Immature natural killer cell (primary cell): ENCODE data around the gene ABCG1. TPM values are rescaled to one million over a fixed set of nuclear protein-coding genes. Genes with fewer than 3 reads are reported as not detected.

Experiments
- DNase-seq, 3 donors: peaks; one replicate each; pipeline ENCODE4 v3.0.0; 2022; ENCODE audit warnings: mixed read lengths in 1 of 3
- H3K27ac Mint-ChIP-seq, 6 donors: one replicate each; pipeline ENCODE4 v1.8.0; 2020; ENCODE audit warnings: mixed read lengths in 6 of 6, mild to moderate bottlenecking in 5 of 6, inconsistent platforms in 4 of 6, moderate library complexity in 3 of 6
- H3K27me3 Mint-ChIP-seq, 3 donors: one replicate each; pipeline ENCODE4 v1.8.0; 2020 to 2021; ENCODE audit warnings: low read depth in 3 of 3, mild to moderate bottlenecking in 3 of 3, mixed read lengths in 3 of 3, moderate library complexity in 3 of 3, inconsistent platforms in 1 of 3
- H3K36me3 Mint-ChIP-seq, 3 donors: one replicate each; pipeline ENCODE4 v1.8.0; 2020; ENCODE audit warnings: mixed read lengths in 3 of 3, inconsistent platforms in 2 of 3, mild to moderate bottlenecking in 2 of 3
- H3K4me1 Mint-ChIP-seq, 2 donors: one replicate each; pipeline ENCODE4 v1.8.0; 2020; ENCODE audit warnings: inconsistent platforms in 2 of 2, mild to moderate bottlenecking in 2 of 2, mixed read lengths in 2 of 2, moderate library complexity in 1 of 2
- H3K4me3 Mint-ChIP-seq, 5 donors: one replicate each; pipeline ENCODE4 v1.8.0; 2020; ENCODE audit warnings: mild to moderate bottlenecking in 5 of 5, mixed read lengths in 5 of 5, inconsistent platforms in 3 of 5, moderate library complexity in 3 of 5
- H3K9me3 Mint-ChIP-seq, 6 donors: one replicate each; pipeline ENCODE4 v1.8.0; 2020; ENCODE audit warnings: mild to moderate bottlenecking in 6 of 6, mixed read lengths in 6 of 6, inconsistent platforms in 4 of 6, moderate library complexity in 3 of 6
- polyA plus RNA-seq, 3 donors: library from polyadenylated mRNA; unstranded; fragments of 300-500 nt; fragmentation: Illumina TruSeq; gene quantifications; one replicate each; pipeline ENCODE4 v1.2.3, GENCODE V29; 2021

The ABCG1 gene
- polyA plus RNA-seq, 3 donors from 2014 or later = 4.3 to 10.9 (median 8.2) TPM

- DNase-seq = peak; percentile 84 to 86 (median 86)
- Mint-ChIP-seq H3K4me1 (peaks cover 82 to 91% of the 10 kb centered on the region in 2 donors), H3K4me3 (peak overlapping the region; percentile 69 to 84 (median 82)), H3K9me3 (no peaks in the 10 kb centered on the region), H3K27ac (peak overlapping the region; percentile 68 to 97 (median 93)), H3K27me3 (peaks cover 12 to 33% (median 17%) of the 10 kb centered on the region in 3 donors), H3K36me3 (no peaks in the 10 kb centered on the region)
These were observed 15.7 kb downstream of the ABCG1 start for GRCh38 chr21:42234464-42235241.

GRCh38 chr21:42235593-42235992 lies 16.7 kb downstream of the ABCG1 start:
- no peak for DNase-seq
- peaks cover 74 to 85% of the 10 kb centered on the region in 2 donors for H3K4me1 Mint-ChIP-seq
- H3K9me3 Mint-ChIP-seq = no peaks in the 10 kb centered on the region
- H3K27ac Mint-ChIP-seq = peak overlapping the region; percentile 48 to 97 (median 88)
- peak overlapping the region; percentile 48 to 82 (median 81) for H3K4me3 Mint-ChIP-seq
- H3K36me3 Mint-ChIP-seq = no peaks in the 10 kb centered on the region
- H3K27me3 Mint-ChIP-seq = peaks cover 12 to 28% (median 17%) of the 10 kb centered on the region in 3 donors

DNA sequence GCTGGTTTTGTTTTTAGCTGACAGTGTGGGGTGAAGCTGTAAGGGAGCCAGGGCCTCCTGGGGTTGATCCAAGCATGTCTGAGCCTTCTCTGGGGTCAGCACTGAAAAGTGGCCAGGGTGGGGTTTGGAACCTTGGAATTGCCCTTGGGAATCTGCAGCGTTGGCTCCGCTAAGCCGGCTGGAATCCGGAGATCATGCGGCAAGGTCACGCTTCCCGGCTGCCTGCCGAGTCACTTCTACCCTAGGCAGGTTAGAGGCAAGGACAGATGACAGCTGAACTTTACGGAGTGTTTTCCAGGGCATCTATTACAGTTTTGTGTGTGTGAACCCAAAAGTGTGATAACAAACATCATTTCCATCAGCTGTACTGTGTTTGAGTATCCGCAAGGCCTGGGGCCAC lies 17.1 kb downstream of the ABCG1 start:
- Mint-ChIP-seq H3K27me3 (peaks cover 12 to 28% (median 16%) of the 10 kb centered on the region in 3 donors), H3K4me3 (peak overlapping the region; percentile 48 to 82 (median 81)), H3K4me1 (peaks cover 74 to 82% of the 10 kb centered on the region in 2 donors), H3K9me3 (no peaks in the 10 kb centered on the region), H3K36me3 (no peaks in the 10 kb centered on the region), H3K27ac (peak overlapping the region in 5 of 6 donors; percentile 84 to 97 (median 87))
- no peak for DNase-seq

DNA sequence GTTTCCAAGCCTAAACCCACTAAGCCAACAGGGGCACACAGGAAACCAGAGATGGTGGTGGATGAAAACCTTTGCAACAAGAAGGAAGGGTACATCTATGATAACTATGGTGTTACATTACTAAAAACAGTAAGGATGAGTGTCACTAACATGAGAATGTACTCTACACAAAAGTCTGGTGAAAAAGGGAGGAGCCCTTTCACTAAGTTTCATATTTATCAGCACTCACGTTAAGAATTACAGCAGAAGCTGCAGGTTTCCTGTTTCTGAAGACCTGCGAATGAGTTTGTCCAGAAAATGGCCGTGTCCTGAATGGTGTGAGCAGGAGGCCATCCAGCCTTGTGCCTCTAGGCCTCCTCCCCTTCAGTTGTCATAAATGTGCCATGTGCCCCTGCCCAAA lies 17.8 kb downstream of the ABCG1 start:
- DNase-seq = peak; percentile 26 to 42 (median 37)
- Mint-ChIP-seq H3K4me3 (peak overlapping the region; percentile 48 to 82 (median 81)), H3K36me3 (no peaks in the 10 kb centered on the region), H3K4me1 (peaks cover 74 to 76% of the 10 kb centered on the region in 2 donors), H3K9me3 (no peaks in the 10 kb centered on the region), H3K27ac (peak overlapping the region; percentile 67 to 97 (median 86)), H3K27me3 (peaks cover 12 to 28% (median 15%) of the 10 kb centered on the region in 3 donors)

- Mint-ChIP-seq H3K36me3 (no peaks in the 10 kb centered on the region), H3K27me3 (peaks cover 12 to 28% (median 15%) of the 10 kb centered on the region in 3 donors), H3K4me3 (peak overlapping the region; percentile 48 to 82 (median 81)), H3K9me3 (no peaks in the 10 kb centered on the region), H3K4me1 (peaks cover 71 to 74% of the 10 kb centered on the region in 2 donors), H3K27ac (peak overlapping the region in 5 of 6 donors; percentile 84 to 97 (median 86))
- DNase-seq = no peak
These were observed 18.2 kb downstream of the ABCG1 start for GRCh38 chr21:42237161-42237560.

DNA sequence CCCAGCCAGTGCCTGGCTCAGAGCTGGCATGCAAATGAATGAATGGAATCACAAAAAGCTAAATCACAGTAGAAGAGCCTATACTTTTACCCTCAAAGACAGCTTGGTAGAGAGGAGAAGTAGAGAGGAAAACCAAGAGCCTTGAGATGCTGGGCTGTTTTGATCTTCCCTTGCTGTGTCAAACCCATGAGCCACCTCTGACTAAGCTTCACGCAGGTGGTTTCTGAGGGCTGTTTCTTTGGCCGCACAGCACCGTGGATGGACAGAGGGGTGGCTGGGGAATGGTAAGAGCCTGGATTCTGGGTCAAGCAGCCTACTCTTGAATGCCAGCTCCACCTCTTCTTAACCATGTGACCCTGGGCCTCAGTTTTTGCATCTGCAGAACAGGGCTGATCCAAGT lies 18.6 kb downstream of the ABCG1 start:
- peaks cover 14 to 32% (median 15%) of the 10 kb centered on the region in 3 donors for H3K27me3 Mint-ChIP-seq
- no peaks in the 10 kb centered on the region for H3K9me3 Mint-ChIP-seq
- peaks cover 67 to 70% of the 10 kb centered on the region in 2 donors for H3K4me1 Mint-ChIP-seq
- no peaks in the 10 kb centered on the region for H3K36me3 Mint-ChIP-seq
- peak; percentile 44 to 54 (median 47) for DNase-seq
- peak overlapping the region; percentile 36 to 82 (median 81) for H3K4me3 Mint-ChIP-seq
- H3K27ac Mint-ChIP-seq = peak overlapping the region; percentile 71 to 97 (median 87)

- DNase-seq = peak; percentile 65 to 70 (median 67)
- Mint-ChIP-seq H3K4me1 (peaks cover 59 to 62% of the 10 kb centered on the region in 2 donors), H3K4me3 (peak overlapping the region; percentile 48 to 82 (median 81)), H3K27ac (peak overlapping the region; percentile 71 to 97 (median 86)), H3K27me3 (peaks cover 14 to 29% (median 15%) of the 10 kb centered on the region in 3 donors), H3K36me3 (no peaks in the 10 kb centered on the region), H3K9me3 (no peaks in the 10 kb centered on the region)
These were observed 19.4 kb downstream of the ABCG1 start for GRCh38 chr21:42238185-42238934.

DNA sequence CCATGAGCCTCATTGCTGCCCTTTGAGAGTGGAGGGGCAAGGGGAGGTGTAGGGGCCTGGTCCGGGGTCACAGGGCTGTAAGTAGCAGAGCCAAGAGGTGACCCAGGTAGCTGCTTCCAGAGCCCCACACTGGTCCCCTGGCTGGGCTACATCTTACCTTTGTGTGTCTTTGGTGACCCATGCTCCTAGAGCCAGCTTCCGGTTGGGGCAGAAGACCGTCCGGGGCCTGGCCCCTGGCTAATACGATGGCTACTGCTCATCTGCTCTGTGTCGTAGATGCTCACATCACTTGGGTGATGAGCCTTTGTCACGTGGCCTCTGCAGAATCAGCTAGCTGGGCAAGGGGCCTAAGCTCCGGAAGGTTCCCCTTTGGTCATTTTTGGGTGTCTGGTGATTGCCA lies 20.6 kb downstream of the ABCG1 start:
- H3K36me3 Mint-ChIP-seq = no peaks in the 10 kb centered on the region
- peaks cover 6 to 20% (median 12%) of the 10 kb centered on the region in 3 donors for H3K27me3 Mint-ChIP-seq
- H3K4me1 Mint-ChIP-seq = peaks cover 47 to 50% of the 10 kb centered on the region in 2 donors
- DNase-seq = no peak
- H3K9me3 Mint-ChIP-seq = no peaks in the 10 kb centered on the region
- H3K27ac Mint-ChIP-seq = peak overlapping the region in 1 of 6 donors; percentile 30
- no peak overlapping the region for H3K4me3 Mint-ChIP-seq

GRCh38 chr21:42239973-42240372 lies 21.0 kb downstream of the ABCG1 start:
- no peak overlapping the region for H3K4me3 Mint-ChIP-seq
- H3K27ac Mint-ChIP-seq = peak overlapping the region in 2 of 6 donors; percentile 30 to 51
- H3K27me3 Mint-ChIP-seq = peaks cover 6 to 18% (median 11%) of the 10 kb centered on the region in 3 donors
- H3K9me3 Mint-ChIP-seq = no peaks in the 10 kb centered on the region
- no peak for DNase-seq
- no peaks in the 10 kb centered on the region for H3K36me3 Mint-ChIP-seq
- H3K4me1 Mint-ChIP-seq = peaks cover 44 to 48% of the 10 kb centered on the region in 2 donors

DNA sequence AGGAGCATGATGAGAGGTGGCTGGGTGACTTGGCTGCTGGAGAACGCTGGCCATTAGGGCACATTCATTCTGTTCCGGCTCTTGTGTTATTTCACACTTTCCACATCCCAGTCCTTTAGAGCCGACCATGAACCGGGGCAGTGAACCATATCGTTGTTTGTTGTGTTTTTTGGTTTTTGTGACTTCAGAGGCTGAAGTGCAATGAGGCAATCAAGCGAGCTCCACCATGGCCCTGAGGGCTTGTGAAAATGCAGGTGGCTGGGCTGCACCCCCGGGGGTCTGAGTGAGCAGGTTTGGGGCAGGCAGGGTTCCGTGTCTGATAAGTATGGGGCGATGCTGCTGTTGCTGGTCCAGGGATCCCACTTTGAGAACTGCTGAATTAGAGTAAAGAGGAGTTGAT lies 23.7 kb downstream of the ABCG1 start:
- Mint-ChIP-seq H3K9me3 (no peaks in the 10 kb centered on the region), H3K4me1 (peaks cover 24 to 26% of the 10 kb centered on the region in 2 donors), H3K27me3 (peaks cover 6 to 9% (median 7%) of the 10 kb centered on the region in 3 donors), H3K27ac (peak overlapping the region in 1 of 6 donors; percentile 59), H3K36me3 (peaks cover 0 to 7% (median 3%) of the 10 kb centered on the region in 3 donors), H3K4me3 (no peak overlapping the region)
- no peak for DNase-seq

DNA sequence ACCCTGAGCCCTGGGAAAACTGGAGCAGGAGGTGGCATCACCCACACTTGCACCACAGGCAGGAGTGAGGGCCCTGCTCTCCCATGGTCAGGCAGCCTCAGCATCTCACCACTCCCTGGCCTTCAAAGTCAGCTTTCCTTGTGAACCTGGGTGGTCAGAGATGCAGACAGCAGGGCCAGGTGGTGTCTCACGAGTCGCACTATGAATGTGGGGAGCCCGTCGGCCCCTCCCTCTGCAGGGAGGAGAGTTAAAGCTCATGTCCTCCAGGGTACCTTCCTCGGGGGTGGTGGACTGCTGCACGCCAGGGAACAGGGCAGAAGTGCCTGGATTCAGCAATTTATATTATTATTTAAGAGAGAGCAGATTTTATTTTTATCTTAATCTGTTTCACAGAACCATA lies 24.1 kb downstream of the ABCG1 start:
- H3K36me3 Mint-ChIP-seq = peaks cover 0 to 11% (median 7%) of the 10 kb centered on the region in 3 donors
- peaks cover 6 to 9% (median 7%) of the 10 kb centered on the region in 3 donors for H3K27me3 Mint-ChIP-seq
- no peak overlapping the region for H3K4me3 Mint-ChIP-seq
- H3K27ac Mint-ChIP-seq = no peak overlapping the region
- H3K9me3 Mint-ChIP-seq = no peaks in the 10 kb centered on the region
- DNase-seq = no peak
- peaks cover 20 to 22% of the 10 kb centered on the region in 2 donors for H3K4me1 Mint-ChIP-seq

DNA sequence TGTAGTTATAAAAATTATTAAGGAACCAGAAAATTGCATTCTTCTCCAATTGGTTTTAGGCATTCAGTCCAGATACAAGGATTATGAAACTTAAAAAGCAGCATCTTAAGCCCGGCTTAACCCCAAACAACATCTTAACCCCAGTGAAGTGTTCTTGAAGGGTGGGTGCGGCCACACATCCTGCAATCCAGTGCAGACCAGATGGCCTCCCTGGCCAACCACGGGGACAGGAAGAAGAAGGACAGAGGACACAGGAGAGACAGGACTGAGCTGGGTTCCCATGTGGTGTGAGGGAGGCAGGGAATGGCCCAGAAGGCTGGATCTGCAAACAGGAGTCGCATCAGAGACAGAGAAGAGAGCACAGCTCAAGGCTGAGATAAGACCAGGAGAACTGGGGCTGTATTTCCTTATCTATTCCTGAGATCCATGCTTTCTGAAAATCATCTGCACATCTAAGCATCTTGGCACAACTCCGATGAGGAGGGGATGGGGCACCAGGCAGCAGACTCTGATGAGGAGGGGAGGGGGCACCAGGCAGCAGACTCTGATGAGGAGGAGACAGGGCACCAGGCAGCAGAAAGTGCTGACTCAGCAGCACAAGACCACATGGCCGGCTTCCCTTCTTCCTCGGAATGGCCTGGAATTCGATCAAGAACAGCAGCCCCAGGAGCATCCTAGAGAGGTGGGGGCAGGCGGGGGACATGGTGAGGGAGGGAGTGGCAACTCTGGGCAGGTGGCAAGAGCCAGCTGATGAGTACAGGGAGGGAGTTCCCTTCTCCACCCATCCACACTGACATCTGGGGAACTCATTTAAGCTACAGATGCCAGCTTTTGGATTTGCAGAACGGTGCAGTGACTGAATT lies 26.6 kb downstream of the ABCG1 start:
- DNase-seq = no peak
- Mint-ChIP-seq H3K27me3 (peaks cover 4 to 5% (median 4%) of the 10 kb centered on the region in 3 donors), H3K4me3 (no peak overlapping the region), H3K9me3 (no peaks in the 10 kb centered on the region), H3K36me3 (peaks cover 0 to 14% (median 13%) of the 10 kb centered on the region in 3 donors), H3K4me1 (peaks cover 6 to 9% of the 10 kb centered on the region in 2 donors), H3K27ac (peak overlapping the region in 1 of 6 donors; percentile 29)

DNA sequence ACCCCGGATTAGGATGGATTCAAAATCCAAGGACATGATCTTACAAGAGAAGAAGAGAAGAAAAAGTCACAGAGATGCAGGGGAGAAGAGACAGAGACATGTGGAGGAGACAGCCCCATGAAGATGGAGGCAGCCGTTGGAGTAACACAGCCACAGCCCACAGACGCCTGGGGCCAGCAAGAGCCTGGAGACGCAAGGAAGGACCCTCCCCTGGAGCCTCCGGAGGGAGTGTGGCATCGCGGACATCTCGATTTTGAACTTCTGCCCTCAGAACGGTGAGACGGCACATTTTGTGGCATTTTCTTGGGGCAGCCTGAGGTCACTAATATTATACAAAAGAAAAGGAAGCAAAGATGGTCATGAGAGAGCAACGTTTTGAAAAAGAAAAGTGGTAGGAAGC lies 28.8 kb downstream of the ABCG1 start:
- H3K36me3 Mint-ChIP-seq = peaks cover 0 to 14% (median 13%) of the 10 kb centered on the region in 3 donors

More for the DNA sequence above, 28.8 kb downstream of the ABCG1 start:
- no peaks in the 10 kb centered on the region for H3K9me3 Mint-ChIP-seq
- H3K4me1 Mint-ChIP-seq = peaks cover 6 to 11% of the 10 kb centered on the region in 2 donors
- peak overlapping the region in 1 of 6 donors; percentile 4 for H3K27ac Mint-ChIP-seq
- H3K4me3 Mint-ChIP-seq = no peak overlapping the region
- H3K27me3 Mint-ChIP-seq = peaks cover 2 to 6% (median 2%) of the 10 kb centered on the region in 3 donors
- DNase-seq = no peak
